ENCODE measurements around the gene AFAP1L1.

Gene AFAP1L1

DNA sequence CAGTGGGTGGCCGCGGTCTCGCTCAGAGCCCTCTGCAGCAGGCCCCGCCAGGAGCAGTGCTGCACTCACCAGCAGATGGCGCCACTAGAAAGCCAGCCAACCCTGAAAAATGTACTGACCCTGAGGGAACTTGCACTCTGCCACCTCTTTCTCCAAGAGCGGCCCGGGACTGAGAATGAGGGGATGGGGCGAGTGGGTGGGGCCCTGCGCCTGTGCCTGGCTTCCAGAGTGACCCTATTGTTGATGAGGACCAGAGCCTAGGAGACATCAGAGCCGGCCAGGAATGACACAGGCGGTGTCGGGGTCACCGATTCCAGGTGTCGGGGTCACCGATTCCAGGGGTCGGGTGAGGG lies 110.3 kb downstream of the AFAP1L1 start (continued):
- TF ChIP-seq, protein P1, sequence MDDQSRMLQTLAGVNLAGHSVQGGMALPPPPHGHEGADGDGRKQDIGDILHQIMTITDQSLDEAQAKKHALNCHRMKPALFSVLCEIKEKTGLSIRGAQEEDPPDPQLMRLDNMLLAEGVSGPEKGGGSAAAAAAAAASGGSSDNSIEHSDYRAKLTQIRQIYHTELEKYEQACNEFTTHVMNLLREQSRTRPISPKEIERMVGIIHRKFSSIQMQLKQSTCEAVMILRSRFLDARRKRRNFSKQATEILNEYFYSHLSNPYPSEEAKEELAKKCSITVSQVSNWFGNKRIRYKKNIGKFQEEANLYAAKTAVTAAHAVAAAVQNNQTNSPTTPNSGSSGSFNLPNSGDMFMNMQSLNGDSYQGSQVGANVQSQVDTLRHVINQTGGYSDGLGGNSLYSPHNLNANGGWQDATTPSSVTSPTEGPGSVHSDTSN (CRISPR knock-in tag; IDR thresholded peaks at IDR 0.05), result no peak
- TF ChIP-seq, protein P2, sequence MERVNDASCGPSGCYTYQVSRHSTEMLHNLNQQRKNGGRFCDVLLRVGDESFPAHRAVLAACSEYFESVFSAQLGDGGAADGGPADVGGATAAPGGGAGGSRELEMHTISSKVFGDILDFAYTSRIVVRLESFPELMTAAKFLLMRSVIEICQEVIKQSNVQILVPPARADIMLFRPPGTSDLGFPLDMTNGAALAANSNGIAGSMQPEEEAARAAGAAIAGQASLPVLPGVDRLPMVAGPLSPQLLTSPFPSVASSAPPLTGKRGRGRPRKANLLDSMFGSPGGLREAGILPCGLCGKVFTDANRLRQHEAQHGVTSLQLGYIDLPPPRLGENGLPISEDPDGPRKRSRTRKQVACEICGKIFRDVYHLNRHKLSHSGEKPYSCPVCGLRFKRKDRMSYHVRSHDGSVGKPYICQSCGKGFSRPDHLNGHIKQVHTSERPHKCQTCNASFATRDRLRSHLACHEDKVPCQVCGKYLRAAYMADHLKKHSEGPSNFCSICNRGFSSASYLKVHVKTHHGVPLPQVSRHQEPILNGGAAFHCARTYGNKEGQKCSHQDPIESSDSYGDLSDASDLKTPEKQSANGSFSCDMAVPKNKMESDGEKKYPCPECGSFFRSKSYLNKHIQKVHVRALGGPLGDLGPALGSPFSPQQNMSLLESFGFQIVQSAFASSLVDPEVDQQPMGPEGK (tag by site-specific recombination; IDR thresholded peaks at IDR 0.05), result no peak
- no peak for TF ChIP-seq ZNF768 (tag by site-specific recombination; IDR thresholded peaks at IDR 0.05)
- TF ChIP-seq ZNF626 (tag by site-specific recombination; IDR thresholded peaks at IDR 0.05), result no peak
- no peak for TF ChIP-seq ZNF664 (tag by site-specific recombination; IDR thresholded peaks at IDR 0.05)
- no peak for TF ChIP-seq ZNF354C (tag by site-specific recombination; IDR thresholded peaks at IDR 0.05; ENCODE audit: borderline replicate concordance, low read depth)
- no peak for TF ChIP-seq ZNF423 (tag by site-specific recombination; IDR thresholded peaks at IDR 0.05)
- TF ChIP-seq OVOL3 (tag by site-specific recombination; IDR thresholded peaks at IDR 0.05), result no peak
- no peak for TF ChIP-seq OSR2 (tag by site-specific recombination; IDR thresholded peaks at IDR 0.05)
- TF ChIP-seq KLF8 (tag by site-specific recombination; IDR thresholded peaks at IDR 0.05), result no peak
- no peak for TF ChIP-seq ZNF211 (tag by site-specific recombination; IDR thresholded peaks at IDR 0.05; ENCODE audit: low read depth)
- TF ChIP-seq, protein P3, sequence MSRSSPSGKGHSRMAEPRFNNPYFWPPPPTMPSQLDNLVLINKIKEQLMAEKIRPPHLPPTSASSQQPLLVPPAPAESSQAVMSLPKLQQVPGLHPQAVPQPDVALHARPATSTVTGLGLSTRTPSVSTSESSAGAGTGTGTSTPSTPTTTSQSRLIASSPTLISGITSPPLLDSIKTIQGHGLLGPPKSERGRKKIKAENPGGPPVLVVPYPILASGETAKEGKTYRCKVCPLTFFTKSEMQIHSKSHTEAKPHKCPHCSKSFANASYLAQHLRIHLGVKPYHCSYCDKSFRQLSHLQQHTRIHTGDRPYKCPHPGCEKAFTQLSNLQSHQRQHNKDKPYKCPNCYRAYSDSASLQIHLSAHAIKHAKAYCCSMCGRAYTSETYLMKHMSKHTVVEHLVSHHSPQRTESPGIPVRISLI (tag by site-specific recombination; IDR thresholded peaks at IDR 0.05), result no peak
- TF ChIP-seq ZNF76 (tag by site-specific recombination; IDR thresholded peaks at IDR 0.05; ENCODE audit: borderline replicate concordance, low read depth), result no peak
- no peak for TF ChIP-seq ZNF548 (tag by site-specific recombination; IDR thresholded peaks at IDR 0.05)
- TF ChIP-seq ZNF416 (tag by site-specific recombination; IDR thresholded peaks at IDR 0.05), result no peak
- no peak for TF ChIP-seq ZNF707 (tag by site-specific recombination; IDR thresholded peaks at IDR 0.05)
- TF ChIP-seq ZNF677 (tag by site-specific recombination; IDR thresholded peaks at IDR 0.05), result no peak
- peak; percentile 73 for TF ChIP-seq ZNF654 (tag by site-specific recombination; IDR thresholded peaks at IDR 0.05; ENCODE audit: low read depth)
- no peak for TF ChIP-seq ZNF341 (tag by site-specific recombination; IDR thresholded peaks at IDR 0.05; ENCODE audit: low read depth)
- TF ChIP-seq, protein P4, sequence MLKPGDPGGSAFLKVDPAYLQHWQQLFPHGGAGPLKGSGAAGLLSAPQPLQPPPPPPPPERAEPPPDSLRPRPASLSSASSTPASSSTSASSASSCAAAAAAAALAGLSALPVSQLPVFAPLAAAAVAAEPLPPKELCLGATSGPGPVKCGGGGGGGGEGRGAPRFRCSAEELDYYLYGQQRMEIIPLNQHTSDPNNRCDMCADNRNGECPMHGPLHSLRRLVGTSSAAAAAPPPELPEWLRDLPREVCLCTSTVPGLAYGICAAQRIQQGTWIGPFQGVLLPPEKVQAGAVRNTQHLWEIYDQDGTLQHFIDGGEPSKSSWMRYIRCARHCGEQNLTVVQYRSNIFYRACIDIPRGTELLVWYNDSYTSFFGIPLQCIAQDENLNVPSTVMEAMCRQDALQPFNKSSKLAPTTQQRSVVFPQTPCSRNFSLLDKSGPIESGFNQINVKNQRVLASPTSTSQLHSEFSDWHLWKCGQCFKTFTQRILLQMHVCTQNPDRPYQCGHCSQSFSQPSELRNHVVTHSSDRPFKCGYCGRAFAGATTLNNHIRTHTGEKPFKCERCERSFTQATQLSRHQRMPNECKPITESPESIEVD (tag by site-specific recombination; IDR thresholded peaks at IDR 0.05), result no peak
- peak; percentile 43; the same call in 1 of the 2 replicates for TF ChIP-seq ZBTB48 (tag by site-specific recombination; IDR thresholded peaks at IDR 0.05)
- TF ChIP-seq ZNF214 (tag by site-specific recombination; IDR thresholded peaks at IDR 0.05; ENCODE audit: borderline replicate concordance), result no peak
- TF ChIP-seq ZFP37 (tag by site-specific recombination; IDR thresholded peaks at IDR 0.05), result no peak
- no peak for TF ChIP-seq ZNF529 (tag by site-specific recombination; IDR thresholded peaks at IDR 0.05; ENCODE audit: insufficient replicate concordance)
- no peak for TF ChIP-seq ZNF585B (tag by site-specific recombination; IDR thresholded peaks at IDR 0.05)
- no peak for TF ChIP-seq ZNF837 (tag by site-specific recombination; IDR thresholded peaks at IDR 0.05)
- no peak for TF ChIP-seq ZFP69B (tag by site-specific recombination; IDR thresholded peaks at IDR 0.05)
- no peak for TF ChIP-seq YY2 (tag by site-specific recombination; IDR thresholded peaks at IDR 0.05)
- TF ChIP-seq ZFHX2 (tag by site-specific recombination; conservative IDR thresholded peaks at IDR 0.05), result no peak
- peak; percentile 50; the same call in 1 of the 2 replicates for TF ChIP-seq BCL11B (tag by site-specific recombination; IDR thresholded peaks at IDR 0.05; ENCODE audit: low read depth)
- TF ChIP-seq, protein P5, sequence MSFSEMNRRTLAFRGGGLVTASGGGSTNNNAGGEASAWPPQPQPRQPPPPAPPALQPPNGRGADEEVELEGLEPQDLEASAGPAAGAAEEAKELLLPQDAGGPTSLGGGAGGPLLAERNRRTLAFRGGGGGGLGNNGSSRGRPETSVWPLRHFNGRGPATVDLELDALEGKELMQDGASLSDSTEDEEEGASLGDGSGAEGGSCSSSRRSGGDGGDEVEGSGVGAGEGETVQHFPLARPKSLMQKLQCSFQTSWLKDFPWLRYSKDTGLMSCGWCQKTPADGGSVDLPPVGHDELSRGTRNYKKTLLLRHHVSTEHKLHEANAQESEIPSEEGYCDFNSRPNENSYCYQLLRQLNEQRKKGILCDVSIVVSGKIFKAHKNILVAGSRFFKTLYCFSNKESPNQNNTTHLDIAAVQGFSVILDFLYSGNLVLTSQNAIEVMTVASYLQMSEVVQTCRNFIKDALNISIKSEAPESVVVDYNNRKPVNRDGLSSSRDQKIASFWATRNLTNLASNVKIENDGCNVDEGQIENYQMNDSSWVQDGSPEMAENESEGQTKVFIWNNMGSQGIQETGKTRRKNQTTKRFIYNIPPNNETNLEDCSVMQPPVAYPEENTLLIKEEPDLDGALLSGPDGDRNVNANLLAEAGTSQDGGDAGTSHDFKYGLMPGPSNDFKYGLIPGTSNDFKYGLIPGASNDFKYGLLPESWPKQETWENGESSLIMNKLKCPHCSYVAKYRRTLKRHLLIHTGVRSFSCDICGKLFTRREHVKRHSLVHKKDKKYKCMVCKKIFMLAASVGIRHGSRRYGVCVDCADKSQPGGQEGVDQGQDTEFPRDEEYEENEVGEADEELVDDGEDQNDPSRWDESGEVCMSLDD (tag by site-specific recombination; IDR thresholded peaks at IDR 0.05), result peak; percentile 31; the same call in 1 of the 2 replicates
- no peak for TF ChIP-seq ZIC2 (tag by site-specific recombination; IDR thresholded peaks at IDR 0.05)
- TF ChIP-seq ZNF394 (tag by site-specific recombination; IDR thresholded peaks at IDR 0.05; ENCODE audit: borderline replicate concordance), result no peak
- TF ChIP-seq ZNF791 (tag by site-specific recombination; IDR thresholded peaks at IDR 0.05), result no peak
- TF ChIP-seq ZNF558 (tag by site-specific recombination; IDR thresholded peaks at IDR 0.05), result no peak

Data from HEK293 (cell line).